T-helper 1 cell treated with Interleukin-12 subunit alpha and Interleukin-12 subunit beta and Interleukin-4 antibody, amounts not matched to agents 30 μg/mL and 1 μg/mL, for 36 hours (primary cell): ENCODE data around the gene RBM38.

Experiments used
- H3K27ac Mint-ChIP-seq: one replicate; pipeline ENCODE4 v1.8.0; 2021; ENCODE audit warnings: mild to moderate bottlenecking, mixed read lengths
- H3K27me3 Mint-ChIP-seq: one replicate; pipeline ENCODE4 v1.8.0; 2021; ENCODE audit warnings: low read depth, mixed read lengths
- H3K36me3 Mint-ChIP-seq: one replicate; pipeline ENCODE4 v1.8.0; 2021; ENCODE audit warnings: low read depth, mixed read lengths
- H3K4me1 Mint-ChIP-seq: one replicate; pipeline ENCODE4 v1.8.0; 2021; ENCODE audit warnings: low read depth, mixed read lengths
- H3K4me3 Mint-ChIP-seq: one replicate; pipeline ENCODE4 v1.8.0; 2021; ENCODE audit warnings: mild to moderate bottlenecking, moderate library complexity, mixed read lengths
- H3K9me3 Mint-ChIP-seq: one replicate; pipeline ENCODE4 v1.8.0; 2021; ENCODE audit warnings: mixed read lengths

The RBM38 gene

GRCh38 chr20:57435498-57436222 is 44.5 kb downstream of the RBM38 start:
- Mint-ChIP-seq H3K27me3 (no peaks in the 10 kb centered on the region), H3K4me1 (peaks cover 49% of the 10 kb centered on the region), H3K4me3 (no peak overlapping the region), H3K9me3 (no peaks in the 10 kb centered on the region), H3K27ac (no peak overlapping the region), H3K36me3 (peaks cover 4% of the 10 kb centered on the region)

GRCh38 chr20:57436223-57436545 is 45.0 kb downstream of the RBM38 start:
- no peaks in the 10 kb centered on the region for H3K9me3 Mint-ChIP-seq
- peaks cover 47% of the 10 kb centered on the region for H3K4me1 Mint-ChIP-seq
- no peak overlapping the region for H3K4me3 Mint-ChIP-seq
- H3K27ac Mint-ChIP-seq = no peak overlapping the region
- peaks cover 4% of the 10 kb centered on the region for H3K36me3 Mint-ChIP-seq
- H3K27me3 Mint-ChIP-seq = no peaks in the 10 kb centered on the region

GRCh38 chr20:57437267-57437666 is 46.1 kb downstream of the RBM38 start:
- H3K4me3 Mint-ChIP-seq = no peak overlapping the region
- H3K27ac Mint-ChIP-seq = no peak overlapping the region
- H3K36me3 Mint-ChIP-seq = peaks cover 4% of the 10 kb centered on the region
- H3K4me1 Mint-ChIP-seq = peaks cover 41% of the 10 kb centered on the region
- no peaks in the 10 kb centered on the region for H3K9me3 Mint-ChIP-seq
- no peaks in the 10 kb centered on the region for H3K27me3 Mint-ChIP-seq

GRCh38 chr20:57437672-57438330 is 46.6 kb downstream of the RBM38 start:
- Mint-ChIP-seq H3K36me3 (peaks cover 4% of the 10 kb centered on the region), H3K27ac (no peak overlapping the region), H3K4me1 (peaks cover 36% of the 10 kb centered on the region), H3K4me3 (no peak overlapping the region), H3K27me3 (no peaks in the 10 kb centered on the region), H3K9me3 (no peaks in the 10 kb centered on the region)

GRCh38 chr20:57438552-57438951 is 47.4 kb downstream of the RBM38 start:
- H3K4me1 Mint-ChIP-seq = peaks cover 28% of the 10 kb centered on the region
- no peak overlapping the region for H3K27ac Mint-ChIP-seq
- H3K27me3 Mint-ChIP-seq = no peaks in the 10 kb centered on the region
- H3K36me3 Mint-ChIP-seq = peaks cover 4% of the 10 kb centered on the region
- no peak overlapping the region for H3K4me3 Mint-ChIP-seq
- H3K9me3 Mint-ChIP-seq = no peaks in the 10 kb centered on the region

- Mint-ChIP-seq H3K9me3 (no peaks in the 10 kb centered on the region), H3K4me3 (no peak overlapping the region), H3K36me3 (no peaks in the 10 kb centered on the region), H3K27ac (no peak overlapping the region), H3K4me1 (peaks cover 19% of the 10 kb centered on the region), H3K27me3 (no peaks in the 10 kb centered on the region)
Measured at GRCh38 chr20:57439432-57439831, 48.2 kb downstream of the RBM38 start.

- no peaks in the 10 kb centered on the region for H3K27me3 Mint-ChIP-seq
- peaks cover 14% of the 10 kb centered on the region for H3K4me1 Mint-ChIP-seq
- H3K9me3 Mint-ChIP-seq = no peaks in the 10 kb centered on the region
- no peaks in the 10 kb centered on the region for H3K36me3 Mint-ChIP-seq
- H3K4me3 Mint-ChIP-seq = no peak overlapping the region
- no peak overlapping the region for H3K27ac Mint-ChIP-seq
Measured at GRCh38 chr20:57439993-57440392, 48.8 kb downstream of the RBM38 start.

- H3K27me3 Mint-ChIP-seq = peaks cover 6% of the 10 kb centered on the region
- no peak overlapping the region for H3K27ac Mint-ChIP-seq
- H3K36me3 Mint-ChIP-seq = no peaks in the 10 kb centered on the region
Measured at GRCh38 chr20:57440678-57441509, 49.7 kb downstream of the RBM38 start.

GRCh38 chr20:57441510-57442154 is 50.4 kb downstream of the RBM38 start:
- H3K4me1 Mint-ChIP-seq = peaks cover 7% of the 10 kb centered on the region
- H3K4me3 Mint-ChIP-seq = no peak overlapping the region
- peaks cover 14% of the 10 kb centered on the region for H3K27me3 Mint-ChIP-seq
- H3K36me3 Mint-ChIP-seq = no peaks in the 10 kb centered on the region
- H3K9me3 Mint-ChIP-seq = peaks cover 8% of the 10 kb centered on the region
- no peak overlapping the region for H3K27ac Mint-ChIP-seq

More at GRCh38 chr20:57440678-57441509, 49.7 kb downstream of the RBM38 start:
- peaks cover 11% of the 10 kb centered on the region for H3K4me1 Mint-ChIP-seq
- no peak overlapping the region for H3K4me3 Mint-ChIP-seq
- peaks cover 5% of the 10 kb centered on the region for H3K9me3 Mint-ChIP-seq

- Mint-ChIP-seq H3K27ac (no peak overlapping the region), H3K4me3 (no peak overlapping the region), H3K9me3 (peaks cover 8% of the 10 kb centered on the region), H3K36me3 (no peaks in the 10 kb centered on the region), H3K4me1 (peaks cover 6% of the 10 kb centered on the region), H3K27me3 (peaks cover 18% of the 10 kb centered on the region)
Measured at GRCh38 chr20:57442158-57442887, 51.1 kb downstream of the RBM38 start.

GRCh38 chr20:57442888-57443239 is 51.7 kb downstream of the RBM38 start:
- Mint-ChIP-seq H3K27me3 (peaks cover 18% of the 10 kb centered on the region), H3K27ac (no peak overlapping the region), H3K9me3 (peaks cover 8% of the 10 kb centered on the region), H3K4me3 (no peak overlapping the region), H3K4me1 (peaks cover 6% of the 10 kb centered on the region), H3K36me3 (no peaks in the 10 kb centered on the region)

GRCh38 chr20:57443349-57444265 is 52.4 kb downstream of the RBM38 start:
- Mint-ChIP-seq H3K4me3 (no peak overlapping the region), H3K4me1 (peaks cover 4% of the 10 kb centered on the region), H3K27me3 (peaks cover 18% of the 10 kb centered on the region), H3K9me3 (peaks cover 8% of the 10 kb centered on the region), H3K27ac (no peak overlapping the region), H3K36me3 (no peaks in the 10 kb centered on the region)

- Mint-ChIP-seq H3K4me3 (no peak overlapping the region), H3K9me3 (peaks cover 8% of the 10 kb centered on the region), H3K27me3 (peaks cover 20% of the 10 kb centered on the region), H3K4me1 (peaks cover 4% of the 10 kb centered on the region), H3K27ac (no peak overlapping the region), H3K36me3 (no peaks in the 10 kb centered on the region)
Measured at GRCh38 chr20:57444394-57445048, 53.3 kb downstream of the RBM38 start.
